ENCODE data around the gene TMEM81.

DNA sequence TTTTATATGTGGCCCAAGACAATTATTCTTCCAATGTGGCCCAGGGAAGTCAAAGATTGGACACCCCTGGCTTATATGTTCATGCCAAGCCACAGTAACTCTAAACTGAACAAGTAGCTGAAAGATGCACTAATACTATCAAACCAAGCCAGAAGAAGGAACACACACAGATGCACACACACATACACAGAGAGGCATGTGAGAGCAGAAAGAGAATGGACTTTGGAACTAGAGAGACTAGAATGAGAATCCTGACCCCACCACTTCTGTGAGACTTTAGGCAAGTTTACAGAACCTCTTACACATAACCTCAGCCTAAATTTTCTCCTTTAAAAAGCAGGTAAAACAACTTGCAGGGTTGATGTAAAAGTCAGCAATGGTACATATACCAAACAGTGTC, 11.2 kb upstream of the TMEM81 start:
- TF ChIP-seq CTCF (IDR thresholded peaks at IDR 0.05; ENCODE audit: insufficient read depth, low read length) (no peak), POLR2AphosphoS5 (IDR thresholded peaks at IDR 0.05; ENCODE audit: low read depth) (no peak), REST (IDR thresholded peaks at IDR 0.05; ENCODE audit: insufficient replicate concordance, low read depth) (no peak), GABPA (IDR thresholded peaks at IDR 0.05; ENCODE audit: low read depth) (no peak), SPI1 (IDR thresholded peaks at IDR 0.05; ENCODE audit: borderline replicate concordance, low read depth) (no peak)

Data from HL-60 (cell line).